Liver (tissue), 9 donors: ENCODE measurements around the gene SAE1. TPM values are rescaled to one million over a fixed set of nuclear protein-coding genes. Genes with fewer than 3 reads are reported as not detected.

ENCODE experiments used
- DNase-seq: peaks from one replicate; pipeline ENCODE4 v3.0.0-alpha.2; 2017; ENCODE audit warnings: low spot score
- H3K27ac ChIP-seq, 2 donors: one replicate each; pipeline ENCODE4 v1.7.0; 2013; ENCODE audit warnings: inconsistent platforms in 2 of 2, low read length in 2 of 2, control low read depth in 1 of 2, low read depth in 1 of 2, mild to moderate bottlenecking in 1 of 2
- H3K27me3 ChIP-seq, 4 donors: one replicate each; pipeline versions ENCODE4 v1.6.1 to v1.7.0; 2013; ENCODE audit warnings: low read length in 3 of 4, inconsistent platforms in 1 of 4, mild to moderate bottlenecking in 1 of 4, moderate library complexity in 1 of 4; ENCODE audit not compliant: control insufficient read depth in 4 of 4, insufficient read depth in 4 of 4
- H3K36me3 ChIP-seq, 4 donors: one replicate each; pipeline versions ENCODE4 v1.6.1 to v1.7.0; 2013; ENCODE audit warnings: low read length in 3 of 4, mild to moderate bottlenecking in 3 of 4, low read depth in 1 of 4, moderate library complexity in 1 of 4; ENCODE audit not compliant: control insufficient read depth in 4 of 4, insufficient read depth in 3 of 4
- H3K4me1 ChIP-seq, 4 donors: one replicate each; pipeline versions ENCODE4 v1.6.1 to v1.7.0; 2013; ENCODE audit warnings: low read length in 3 of 4, mild to moderate bottlenecking in 3 of 4, moderate library complexity in 1 of 4; ENCODE audit not compliant: control insufficient read depth in 4 of 4, insufficient read depth in 4 of 4
- H3K4me3 ChIP-seq, 3 donors: one replicate each; pipeline versions ENCODE4 v1.6.1 to v1.7.0; 2013; ENCODE audit warnings: low read length in 3 of 3, control low read depth in 1 of 3, low read depth in 1 of 3, mild to moderate bottlenecking in 1 of 3
- H3K9ac ChIP-seq, 2 donors: one replicate each; pipeline ENCODE4 v1.7.0; 2013; ENCODE audit warnings: low read length in 2 of 2, mild to moderate bottlenecking in 2 of 2, moderate library complexity in 2 of 2, control low read depth in 1 of 2, low read depth in 1 of 2
- H3K9me3 ChIP-seq, 4 donors: one replicate each; pipeline versions ENCODE4 v1.6.1 to v1.7.0; 2013; ENCODE audit warnings: low read length in 3 of 4; ENCODE audit not compliant: control insufficient read depth in 4 of 4
- EGR1 ChIP-seq, 2 donors: IDR thresholded peaks; 2 replicates each; pipeline ENCODE4 v1.6.1; 2016 to 2018; ENCODE audit warnings: antibody characterized with exemption in 2 of 2, low read depth in 2 of 2
- FOXA1 ChIP-seq: IDR thresholded peaks from 2 replicates; pipeline ENCODE4 v1.6.1; 2016; ENCODE audit warnings: antibody characterized with exemption
- FOXA2 ChIP-seq: IDR thresholded peaks from 2 replicates; pipeline ENCODE4 v1.6.1; 2016; ENCODE audit warnings: antibody characterized with exemption
- GABPA ChIP-seq, 2 donors: IDR thresholded peaks in 1 of 2; conservative IDR thresholded peaks in 1 of 2; 2 replicates each; pipeline ENCODE4 v1.6.1; 2016; ENCODE audit warnings: antibody characterized with exemption in 2 of 2, mild to moderate bottlenecking in 1 of 2, moderate library complexity in 1 of 2
- HNF4A ChIP-seq, 2 donors: conservative IDR thresholded peaks; 2 replicates each; pipeline ENCODE4 v1.6.1; 2016; ENCODE audit warnings: antibody characterized with exemption in 2 of 2, mild to moderate bottlenecking in 2 of 2
- HNF4G ChIP-seq: IDR thresholded peaks from 2 replicates; pipeline ENCODE4 v1.6.1; 2016; ENCODE audit warnings: antibody characterized with exemption
- JUND ChIP-seq, 2 donors: IDR thresholded peaks; 2 replicates each; pipeline ENCODE4 v1.6.1; 2016; ENCODE audit warnings: antibody characterized with exemption in 2 of 2
- NR2F2 ChIP-seq: IDR thresholded peaks from 2 replicates; pipeline ENCODE4 v1.6.1; 2016; ENCODE audit warnings: antibody characterized with exemption
- RAD21 ChIP-seq, 2 donors: IDR thresholded peaks; 2 replicates each; pipeline ENCODE4 v1.6.1; 2016; ENCODE audit warnings: antibody characterized with exemption in 2 of 2, mild to moderate bottlenecking in 2 of 2
- RXRA ChIP-seq, 2 donors: IDR thresholded peaks; 2 replicates each; pipeline ENCODE4 v1.6.1; 2017 to 2018; ENCODE audit warnings: antibody characterized with exemption in 2 of 2, mild to moderate bottlenecking in 1 of 2
- SP1 ChIP-seq: IDR thresholded peaks from 2 replicates; pipeline ENCODE4 v1.6.1; 2018; ENCODE audit warnings: antibody characterized with exemption, mild to moderate bottlenecking
- TAF1 ChIP-seq: conservative IDR thresholded peaks from 2 replicates; pipeline ENCODE4 v1.6.1; 2016; ENCODE audit warnings: antibody characterized with exemption, mild to moderate bottlenecking
- YY1 ChIP-seq: IDR thresholded peaks from 2 replicates; pipeline ENCODE4 v1.6.1; 2016; ENCODE audit warnings: antibody characterized with exemption, mild to moderate bottlenecking
- ZBTB33 ChIP-seq: IDR thresholded peaks from 2 replicates; pipeline ENCODE4 v1.6.1; 2016; ENCODE audit warnings: antibody characterized with exemption
- WGBS: extraction: QIAGEN DNeasy Blood & Tissue Kit; methylation state at CpG from one replicate; pipeline ENCODE4 v1.1.7; 2013; 5-methylcytosine and 5-hydroxymethylcytosine counted together
- polyA plus RNA-seq, 2 donors: library from polyadenylated mRNA; stranded (reverse) in 1 of 2; unstranded in 1 of 2; fragments of 200-250 nt in 1 of 2; fragments of >200 nt in 1 of 2; fragmentation: Nextera tagmentation in 1 of 2; extraction: Ambion mirVana in 1 of 2; gene quantifications; one replicate each; pipeline versions ENCODE4 v1.2.1 to v1.2.3, GENCODE V29; 2013 to 2015
- total RNA-seq, 2 donors: library from RNA; depleted of rRNA; stranded (reverse); fragments of >200 nt; gene quantifications; one replicate each; pipeline ENCODE4 v1.2.3, GENCODE V29; 2014
- TF ChIP-seq, protein P1 (sequence below): IDR thresholded peaks from 2 replicates; pipeline ENCODE4 v1.6.1; 2016; ENCODE audit warnings: antibody characterized with exemption
- TF ChIP-seq, protein P2 (sequence below): IDR thresholded peaks from 2 replicates; pipeline ENCODE4 v1.6.1; 2016; ENCODE audit warnings: antibody characterized with exemption
- TF ChIP-seq, protein P3 (sequence below): fragments of 150-350 bp; IDR thresholded peaks from 2 replicates; pipeline ENCODE4 v1.5.1; 2017; ENCODE audit warnings: improper control_type of control experiment, low read depth, low read length; ENCODE audit not compliant: missing input control
- TF ChIP-seq, protein P4 (sequence below): IDR thresholded peaks from 2 replicates; pipeline ENCODE4 v1.6.1; 2016; ENCODE audit warnings: antibody characterized with exemption, mild to moderate bottlenecking
- donor health status: healthy.
- donor health status: healthy.
- donor health status: healthy.
- donor health status: healthy.
- donor health status: healthy.

SAE1 gene
- total and polyA plus RNA-seq, 4 donors, result 19.0 to 31.8 (median 27.0) TPM

DNA sequence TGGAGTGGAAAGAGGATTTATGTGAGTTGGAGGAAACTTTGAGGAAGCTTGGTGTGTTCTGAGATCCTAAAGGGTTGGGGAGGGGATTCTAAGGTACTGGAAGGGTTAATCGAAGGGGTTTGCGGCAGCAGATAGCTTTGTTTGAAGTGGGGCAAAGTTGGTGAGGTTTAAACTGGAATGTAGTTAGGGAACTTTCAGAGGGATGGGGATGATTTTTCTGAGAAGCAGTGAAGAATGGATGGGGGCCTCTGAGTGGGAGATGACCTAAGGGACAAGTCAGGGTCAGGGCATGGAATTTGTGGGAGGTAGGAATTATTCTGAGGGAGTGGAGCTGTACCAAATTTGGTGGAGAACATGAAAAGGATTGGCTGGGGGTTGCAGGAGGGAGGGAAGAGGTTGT lies 3.9 kb downstream of the SAE1 start:
- no peak for DNase-seq
- TF ChIP-seq ZBTB33 (no peak), GABPA (IDR thresholded peaks at IDR 0.05 in 1 of 2, conservative IDR thresholded peaks at IDR 0.05 in 1 of 2) (no peak), EGR1 (IDR thresholded peaks at IDR 0.05; ENCODE audit: low read depth in 2 of 2) (no peak), TAF1 (no peak), RXRA (IDR thresholded peaks at IDR 0.05) (no peak), NR2F2 (no peak), SP1 (no peak), RAD21 (IDR thresholded peaks at IDR 0.05) (no peak), FOXA1 (no peak)
- TF ChIP-seq, protein P1, sequence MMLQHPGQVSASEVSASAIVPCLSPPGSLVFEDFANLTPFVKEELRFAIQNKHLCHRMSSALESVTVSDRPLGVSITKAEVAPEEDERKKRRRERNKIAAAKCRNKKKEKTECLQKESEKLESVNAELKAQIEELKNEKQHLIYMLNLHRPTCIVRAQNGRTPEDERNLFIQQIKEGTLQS, result no peak
- TF ChIP-seq, protein P2, sequence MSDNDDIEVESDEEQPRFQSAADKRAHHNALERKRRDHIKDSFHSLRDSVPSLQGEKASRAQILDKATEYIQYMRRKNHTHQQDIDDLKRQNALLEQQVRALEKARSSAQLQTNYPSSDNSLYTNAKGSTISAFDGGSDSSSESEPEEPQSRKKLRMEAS, result no peak
- TF ChIP-seq, protein P3, sequence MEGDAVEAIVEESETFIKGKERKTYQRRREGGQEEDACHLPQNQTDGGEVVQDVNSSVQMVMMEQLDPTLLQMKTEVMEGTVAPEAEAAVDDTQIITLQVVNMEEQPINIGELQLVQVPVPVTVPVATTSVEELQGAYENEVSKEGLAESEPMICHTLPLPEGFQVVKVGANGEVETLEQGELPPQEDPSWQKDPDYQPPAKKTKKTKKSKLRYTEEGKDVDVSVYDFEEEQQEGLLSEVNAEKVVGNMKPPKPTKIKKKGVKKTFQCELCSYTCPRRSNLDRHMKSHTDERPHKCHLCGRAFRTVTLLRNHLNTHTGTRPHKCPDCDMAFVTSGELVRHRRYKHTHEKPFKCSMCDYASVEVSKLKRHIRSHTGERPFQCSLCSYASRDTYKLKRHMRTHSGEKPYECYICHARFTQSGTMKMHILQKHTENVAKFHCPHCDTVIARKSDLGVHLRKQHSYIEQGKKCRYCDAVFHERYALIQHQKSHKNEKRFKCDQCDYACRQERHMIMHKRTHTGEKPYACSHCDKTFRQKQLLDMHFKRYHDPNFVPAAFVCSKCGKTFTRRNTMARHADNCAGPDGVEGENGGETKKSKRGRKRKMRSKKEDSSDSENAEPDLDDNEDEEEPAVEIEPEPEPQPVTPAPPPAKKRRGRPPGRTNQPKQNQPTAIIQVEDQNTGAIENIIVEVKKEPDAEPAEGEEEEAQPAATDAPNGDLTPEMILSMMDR, result no peak
- H3K4me1 ChIP-seq, result peaks cover 4 to 7% (median 5%) of the 10 kb centered on the region in 4 donors
- no peak overlapping the region for H3K4me3 ChIP-seq
- H3K36me3 ChIP-seq, result peaks cover 0 to 2% (median 0%) of the 10 kb centered on the region in 4 donors
- H3K27ac ChIP-seq, result no peak overlapping the region
- WGBS, result 45% methylated on average over 2 of the region's 2 CpGs
- no peaks in the 10 kb centered on the region for H3K9me3 ChIP-seq
- H3K27me3 ChIP-seq, result no peaks in the 10 kb centered on the region
- H3K9ac ChIP-seq, result no peak overlapping the region

DNA sequence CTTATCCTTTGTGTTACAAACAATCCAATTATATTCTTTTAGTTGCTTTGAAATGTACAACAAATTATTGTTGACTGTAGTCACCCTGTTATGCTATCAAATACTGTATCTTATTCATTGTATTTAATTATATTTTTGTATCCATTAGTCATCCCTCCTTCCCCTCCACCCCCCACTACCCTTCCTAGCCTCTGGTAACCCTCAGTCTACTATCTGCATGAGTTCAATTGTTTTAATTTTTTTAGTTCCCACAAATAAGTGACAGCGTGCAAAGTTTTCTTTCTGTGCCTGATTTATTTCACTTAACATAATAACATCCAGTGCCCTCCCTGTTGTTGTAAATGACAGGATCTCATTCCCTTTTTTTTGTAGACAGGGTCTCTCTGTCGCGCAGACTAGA lies 4.5 kb downstream of the SAE1 start:
- Histone ChIP-seq H3K9me3 (no peaks in the 10 kb centered on the region), H3K27ac (no peak overlapping the region), H3K27me3 (no peaks in the 10 kb centered on the region), H3K4me1 (peaks cover 4 to 7% (median 5%) of the 10 kb centered on the region in 4 donors), H3K9ac (no peak overlapping the region), H3K36me3 (peaks cover 0 to 2% (median 0%) of the 10 kb centered on the region in 4 donors), H3K4me3 (no peak overlapping the region)
- 90% methylated on average over 3 of the region's 3 CpGs for WGBS
- DNase-seq, result no peak
- TF ChIP-seq HNF4A (conservative IDR thresholded peaks at IDR 0.05) (no peak), SP1 (no peak), FOXA1 (no peak), JUND (IDR thresholded peaks at IDR 0.05) (no peak), RAD21 (IDR thresholded peaks at IDR 0.05) (no peak), TAF1 (no peak), NR2F2 (no peak), FOXA2 (no peak), ZBTB33 (no peak), GABPA (IDR thresholded peaks at IDR 0.05 in 1 of 2, conservative IDR thresholded peaks at IDR 0.05 in 1 of 2) (no peak), YY1 (no peak), HNF4G (no peak), EGR1 (IDR thresholded peaks at IDR 0.05; ENCODE audit: low read depth in 2 of 2) (no peak)
- TF ChIP-seq, protein P4, sequence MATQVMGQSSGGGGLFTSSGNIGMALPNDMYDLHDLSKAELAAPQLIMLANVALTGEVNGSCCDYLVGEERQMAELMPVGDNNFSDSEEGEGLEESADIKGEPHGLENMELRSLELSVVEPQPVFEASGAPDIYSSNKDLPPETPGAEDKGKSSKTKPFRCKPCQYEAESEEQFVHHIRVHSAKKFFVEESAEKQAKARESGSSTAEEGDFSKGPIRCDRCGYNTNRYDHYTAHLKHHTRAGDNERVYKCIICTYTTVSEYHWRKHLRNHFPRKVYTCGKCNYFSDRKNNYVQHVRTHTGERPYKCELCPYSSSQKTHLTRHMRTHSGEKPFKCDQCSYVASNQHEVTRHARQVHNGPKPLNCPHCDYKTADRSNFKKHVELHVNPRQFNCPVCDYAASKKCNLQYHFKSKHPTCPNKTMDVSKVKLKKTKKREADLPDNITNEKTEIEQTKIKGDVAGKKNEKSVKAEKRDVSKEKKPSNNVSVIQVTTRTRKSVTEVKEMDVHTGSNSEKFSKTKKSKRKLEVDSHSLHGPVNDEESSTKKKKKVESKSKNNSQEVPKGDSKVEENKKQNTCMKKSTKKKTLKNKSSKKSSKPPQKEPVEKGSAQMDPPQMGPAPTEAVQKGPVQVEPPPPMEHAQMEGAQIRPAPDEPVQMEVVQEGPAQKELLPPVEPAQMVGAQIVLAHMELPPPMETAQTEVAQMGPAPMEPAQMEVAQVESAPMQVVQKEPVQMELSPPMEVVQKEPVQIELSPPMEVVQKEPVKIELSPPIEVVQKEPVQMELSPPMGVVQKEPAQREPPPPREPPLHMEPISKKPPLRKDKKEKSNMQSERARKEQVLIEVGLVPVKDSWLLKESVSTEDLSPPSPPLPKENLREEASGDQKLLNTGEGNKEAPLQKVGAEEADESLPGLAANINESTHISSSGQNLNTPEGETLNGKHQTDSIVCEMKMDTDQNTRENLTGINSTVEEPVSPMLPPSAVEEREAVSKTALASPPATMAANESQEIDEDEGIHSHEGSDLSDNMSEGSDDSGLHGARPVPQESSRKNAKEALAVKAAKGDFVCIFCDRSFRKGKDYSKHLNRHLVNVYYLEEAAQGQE, result no peak
- TF ChIP-seq, protein P2, result no peak
- TF ChIP-seq, protein P3, result no peak
- TF ChIP-seq, protein P1, result no peak
